Putamen (tissue), 1 donor: ENCODE results near the gene MED27.

Experiments used
- DNase-seq: peaks from one replicate; pipeline ENCODE4 v3.0.0-alpha.2; 2016; ENCODE audit warnings: low spot score

MED27 gene

GRCh38 chr9:131879181-131879910 lies 200.3 kb downstream of the MED27 start:
- DNase-seq, result no peak

GRCh38 chr9:131876486-131876885 lies 203.2 kb downstream of the MED27 start:
- no peak for DNase-seq

GRCh38 chr9:131875828-131876485 lies 203.7 kb downstream of the MED27 start:
- DNase-seq, result no peak

- no peak for DNase-seq
These were observed 204.6 kb downstream of the MED27 start for GRCh38 chr9:131874916-131875670.

GRCh38 chr9:131874447-131874846 lies 205.2 kb downstream of the MED27 start:
- DNase-seq, result no peak

- no peak for DNase-seq
These were observed 205.7 kb downstream of the MED27 start for GRCh38 chr9:131873891-131874440.

- no peak for DNase-seq
These were observed 206.3 kb downstream of the MED27 start for GRCh38 chr9:131873335-131873734.

- DNase-seq, result no peak
These were observed 207.0 kb downstream of the MED27 start for GRCh38 chr9:131872702-131873101.

- DNase-seq, result no peak
These were observed 207.7 kb downstream of the MED27 start for GRCh38 chr9:131872006-131872405.

GRCh38 chr9:131870156-131870555 lies 209.5 kb downstream of the MED27 start:
- no peak for DNase-seq

GRCh38 chr9:131869348-131869747 lies 210.3 kb downstream of the MED27 start:
- no peak for DNase-seq

- DNase-seq, result peak; percentile 50
These were observed 210.9 kb downstream of the MED27 start for GRCh38 chr9:131868766-131869165.

GRCh38 chr9:131867611-131868192 lies 212.0 kb downstream of the MED27 start:
- no peak for DNase-seq

- DNase-seq, result no peak
These were observed 214.0 kb downstream of the MED27 start for GRCh38 chr9:131865446-131866195.

GRCh38 chr9:131864531-131864930 lies 215.1 kb downstream of the MED27 start:
- no peak for DNase-seq

GRCh38 chr9:131863306-131863896 lies 216.3 kb downstream of the MED27 start:
- DNase-seq, result no peak

- no peak for DNase-seq
These were observed 217.4 kb downstream of the MED27 start for GRCh38 chr9:131862261-131862660.

GRCh38 chr9:131860430-131860829 lies 219.2 kb downstream of the MED27 start:
- DNase-seq, result no peak

GRCh38 chr9:131858147-131858546 lies 221.5 kb downstream of the MED27 start:
- peak; percentile 8 for DNase-seq

GRCh38 chr9:131856105-131856504 lies 223.6 kb downstream of the MED27 start:
- no peak for DNase-seq
